ENCODE results near the gene TBX4.

The TBX4 gene

GRCh38 chr17:61531223-61531622 is 79.0 kb downstream of the TBX4 start:
- peaks cover 15% of the 10 kb centered on the region for H3K27me3 Mint-ChIP-seq
- no peak for ATAC-seq

DNA sequence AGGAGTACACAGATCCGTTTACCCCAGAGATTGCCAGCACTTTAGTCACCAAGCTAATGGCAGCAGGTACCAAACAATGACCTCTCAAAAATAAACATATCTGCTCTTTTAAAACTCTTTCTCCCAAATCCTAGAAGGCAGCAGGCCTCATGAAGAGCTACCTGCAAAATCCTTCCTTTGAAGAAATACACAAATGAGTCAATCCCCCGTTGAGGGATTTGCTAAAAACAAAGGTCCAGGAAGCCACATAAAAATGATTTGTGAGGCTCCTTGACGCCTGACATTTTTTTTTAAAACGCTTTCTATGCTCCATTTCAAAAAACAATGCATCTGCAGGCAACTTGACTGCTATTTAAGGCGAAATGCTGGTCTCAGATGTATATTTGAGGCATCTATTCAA is 80.6 kb downstream of the TBX4 start:
- ATAC-seq: no peak
- Mint-ChIP-seq H3K9me3 (no peaks in the 10 kb centered on the region), H3K27ac (no peak overlapping the region)

More at GRCh38 chr17:61531223-61531622, 79.0 kb downstream of the TBX4 start:
- H3K4me1 Mint-ChIP-seq: peaks cover under 1% of the 10 kb centered on the region
- no peaks in the 10 kb centered on the region for H3K36me3 Mint-ChIP-seq (ENCODE audit: low read depth)
- no peak overlapping the region for H3K4me3 Mint-ChIP-seq
- H3K9me3 Mint-ChIP-seq: no peaks in the 10 kb centered on the region
- no peak overlapping the region for H3K27ac Mint-ChIP-seq
- DNase-seq: no peak

DNA sequence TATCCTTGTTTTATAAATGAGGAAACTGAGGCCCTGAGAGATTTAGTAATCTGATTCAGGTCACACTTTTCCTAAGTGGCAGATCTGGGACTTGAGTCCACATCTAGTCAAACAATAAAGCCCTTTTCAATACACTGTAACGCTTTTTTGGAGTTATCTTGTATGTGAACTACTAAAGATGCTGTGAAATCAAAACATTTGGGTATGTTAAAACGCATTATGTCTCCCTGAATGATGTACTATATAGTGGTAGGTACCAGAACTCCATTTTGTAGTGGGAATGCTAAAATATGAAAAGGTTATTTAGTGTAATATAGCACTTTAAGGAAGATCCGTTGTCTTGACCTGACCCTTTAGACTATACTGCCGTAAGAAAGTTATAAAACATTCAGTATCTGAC is 81.6 kb downstream of the TBX4 start:
- H3K36me3 Mint-ChIP-seq (ENCODE audit: low read depth): no peaks in the 10 kb centered on the region
- DNase-seq (no peak), ATAC-seq (no peak)
- peaks cover 11% of the 10 kb centered on the region for H3K27me3 Mint-ChIP-seq
- H3K27ac Mint-ChIP-seq: no peak overlapping the region
- no peak overlapping the region for H3K4me3 Mint-ChIP-seq
- H3K9me3 Mint-ChIP-seq: no peaks in the 10 kb centered on the region
- peaks cover 3% of the 10 kb centered on the region for H3K4me1 Mint-ChIP-seq

More for the DNA sequence above, 80.6 kb downstream of the TBX4 start:
- H3K27me3 Mint-ChIP-seq: peaks cover 11% of the 10 kb centered on the region
- no peaks in the 10 kb centered on the region for H3K36me3 Mint-ChIP-seq (ENCODE audit: low read depth)
- no peak for DNase-seq
- H3K4me3 Mint-ChIP-seq: no peak overlapping the region
- peaks cover 3% of the 10 kb centered on the region for H3K4me1 Mint-ChIP-seq

DNA sequence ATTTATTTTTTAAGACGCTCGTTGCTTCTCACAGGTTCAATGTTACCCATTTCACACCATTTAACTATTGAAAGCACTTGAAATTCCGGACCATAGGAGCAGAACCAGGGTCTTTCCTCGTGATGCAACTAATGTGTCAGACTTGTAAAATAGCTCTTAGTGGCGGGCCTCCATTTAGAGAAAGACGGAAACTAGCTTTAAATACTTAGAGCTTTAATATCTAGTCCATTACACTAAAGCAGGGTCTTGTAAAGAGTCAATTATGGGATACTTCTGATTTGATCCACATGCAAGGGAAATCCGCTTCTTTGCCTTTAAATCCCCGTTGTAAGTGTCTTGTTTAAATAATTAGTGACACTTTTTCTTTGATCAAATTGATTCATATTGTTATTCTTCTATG is 82.2 kb downstream of the TBX4 start:
- H3K36me3 Mint-ChIP-seq (ENCODE audit: low read depth): no peaks in the 10 kb centered on the region
- ATAC-seq (no peak), DNase-seq (no peak)
- peaks cover 3% of the 10 kb centered on the region for H3K4me1 Mint-ChIP-seq
- H3K27me3 Mint-ChIP-seq: peaks cover 11% of the 10 kb centered on the region
- no peak overlapping the region for H3K4me3 Mint-ChIP-seq
- H3K27ac Mint-ChIP-seq: no peak overlapping the region
- no peaks in the 10 kb centered on the region for H3K9me3 Mint-ChIP-seq
